HG02840 (cell line): Measurements from ENCODE around the gene OR2T3.
A peak's percentile ranks its signal among the peaks of the same experiment; 100 is the strongest.
"Not testable (repeated sequence)": the region's sequence is repeated elsewhere in the genome, so short reads cannot be mapped to it uniquely, and the experiment has no call there.

ENCODE experiments used
- ATAC-seq: cut with Tn5 transposase; IDR thresholded peaks from one replicate; pipeline ENCODE4 v1.9.1; 2021; ENCODE audit warnings: mild to moderate bottlenecking, moderate library complexity, moderate number of reproducible peaks; ENCODE audit not compliant: unreplicated experiment, low FRiP score

The OR2T3 gene

GRCh38 chr1:248459117-248459516 lies 14.0 kb upstream of the OR2T3 start:
- ATAC-seq, result not testable (repeated sequence)

- no peak for ATAC-seq
Measured at GRCh38 chr1:248471154-248471553, 2.0 kb upstream of the OR2T3 start.

- ATAC-seq, result not testable (repeated sequence)
Measured at GRCh38 chr1:248472111-248472510, 1.0 kb upstream of the OR2T3 start.

GRCh38 chr1:248475660-248476059 lies 2.5 kb downstream of the OR2T3 start:
- not testable (repeated sequence) for ATAC-seq

- ATAC-seq, result peak; percentile 69
Measured at GRCh38 chr1:248481686-248482579, 8.8 kb downstream of the OR2T3 start.

- not testable (repeated sequence) for ATAC-seq
Measured at GRCh38 chr1:248488289-248488688, 15.1 kb downstream of the OR2T3 start, which contains the start of gene OR2T5. Gene OR2T5 (plus strand): TSS chr1:248488589. CDS start chr1:248488589, 0 bp downstream.

GRCh38 chr1:248496661-248497060 lies 23.5 kb downstream of the OR2T3 start:
- not testable (repeated sequence) for ATAC-seq

GRCh38 chr1:248500305-248501035 lies 27.3 kb downstream of the OR2T3 start:
- not testable (repeated sequence) for ATAC-seq

- not testable (repeated sequence) for ATAC-seq
Measured at GRCh38 chr1:248507773-248508172, 34.6 kb downstream of the OR2T3 start, which contains the start of gene OR2G6. Gene OR2G6 (plus strand): TSS chr1:248508073. CDS start chr1:248521647, 13,574 bp downstream.

- ATAC-seq, result not testable (repeated sequence)
Measured at GRCh38 chr1:248510217-248510616, 37.1 kb downstream of the OR2T3 start.

GRCh38 chr1:248521856-248522255 lies 48.7 kb downstream of the OR2T3 start:
- no peak for ATAC-seq
